Smooth muscle cell (in vitro differentiated cells): Measurements from ENCODE around the gene TLCD3A. TPM values are rescaled to one million over a fixed set of nuclear protein-coding genes. Genes with fewer than 3 reads are reported as not detected.

Experiments used
- DNase-seq: peaks from one replicate; lab custom pipeline; 2025; ENCODE audit not compliant: unreplicated experiment; lab: John Stamatoyannopoulos, UW
- H2AFZ ChIP-seq: fragments of 200-600 bp; sonication (generic); 2 replicates; pipeline ENCODE4 v1.6.0; 2016; ENCODE audit warnings: antibody characterized with exemption, low read depth, mild to moderate bottlenecking
- H3F3A ChIP-seq: fragments of 200-600 bp; sonication (generic); 2 replicates; pipeline ENCODE4 v1.6.0; 2017; ENCODE audit warnings: antibody characterized with exemption, low read depth
- H3K27ac ChIP-seq: fragments of 200-600 bp; sonication (generic); 2 replicates; pipeline ENCODE4 v1.5.1; 2016; ENCODE audit warnings: low read depth, mild to moderate bottlenecking
- H3K27me3 ChIP-seq: fragments of 200-600 bp; sonication (generic); 2 replicates; pipeline ENCODE4 v1.6.1; 2016; ENCODE audit warnings: low read depth, mild to moderate bottlenecking
- H3K36me3 ChIP-seq: fragments of 200-600 bp; sonication (generic); 2 replicates; pipeline ENCODE4 v1.5.1; 2016; ENCODE audit warnings: low read depth
- H3K4me1 ChIP-seq: fragments of 200-600 bp; sonication (generic); 2 replicates; pipeline ENCODE4 v1.5.1; 2016; ENCODE audit warnings: low read depth
- H3K4me2 ChIP-seq: fragments of 200-600 bp; sonication (generic); 2 replicates; pipeline ENCODE4 v1.6.0; 2016; ENCODE audit warnings: mild to moderate bottlenecking
- H3K4me3 ChIP-seq: fragments of 200-600 bp; sonication (generic); 2 replicates; pipeline ENCODE4 v1.5.1; 2016; ENCODE audit warnings: mild to moderate bottlenecking
- H3K79me2 ChIP-seq: fragments of 200-600 bp; sonication (generic); 2 replicates; pipeline ENCODE4 v1.6.0; 2016; ENCODE audit warnings: low read depth, mild to moderate bottlenecking
- H3K9ac ChIP-seq: fragments of 200-600 bp; sonication (generic); 2 replicates; pipeline ENCODE4 v1.6.0; 2016; ENCODE audit warnings: low read depth
- H3K9me3 ChIP-seq: fragments of 200-600 bp; sonication (generic); replicated peaks from 2 replicates; pipeline ENCODE4 v1.5.1; 2016; ENCODE audit warnings: low read depth
- H4K20me1 ChIP-seq: fragments of 200-600 bp; sonication (generic); 2 replicates; pipeline ENCODE4 v1.6.0; 2016; ENCODE audit warnings: low read depth
- CTCF ChIP-seq: fragments of 200-600 bp; sonication (generic); IDR thresholded peaks from 2 replicates; pipeline ENCODE4 v1.5.1; 2017; ENCODE audit warnings: borderline replicate concordance, mild to moderate bottlenecking, antibody characterized with exemption; ENCODE audit not compliant: insufficient read depth, poor library complexity, severe bottlenecking
- WGBS: methylation state at CpG from one replicate; pipeline ENCODE4 v1.1.7; 2016; ENCODE audit warnings: low lambda C conversion rate; 5-methylcytosine and 5-hydroxymethylcytosine counted together
- polyA plus RNA-seq: library from polyadenylated mRNA; unstranded; fragments of >200 nt; fragmentation: Nextera tagmentation; extraction: Ambion mirVana; gene quantifications from 2 replicates; pipeline ENCODE4 v1.2.1, GENCODE V29; 2016
- total RNA-seq: library from RNA; depleted of rRNA; stranded (reverse); fragments of >200 nt; gene quantifications from 2 replicates; pipeline ENCODE4 v1.2.3, GENCODE V29; 2014

The TLCD3A gene
- total and polyA plus RNA-seq, 2 experiments from 2014 or later = 21.9 to 23.0 TPM

DNA sequence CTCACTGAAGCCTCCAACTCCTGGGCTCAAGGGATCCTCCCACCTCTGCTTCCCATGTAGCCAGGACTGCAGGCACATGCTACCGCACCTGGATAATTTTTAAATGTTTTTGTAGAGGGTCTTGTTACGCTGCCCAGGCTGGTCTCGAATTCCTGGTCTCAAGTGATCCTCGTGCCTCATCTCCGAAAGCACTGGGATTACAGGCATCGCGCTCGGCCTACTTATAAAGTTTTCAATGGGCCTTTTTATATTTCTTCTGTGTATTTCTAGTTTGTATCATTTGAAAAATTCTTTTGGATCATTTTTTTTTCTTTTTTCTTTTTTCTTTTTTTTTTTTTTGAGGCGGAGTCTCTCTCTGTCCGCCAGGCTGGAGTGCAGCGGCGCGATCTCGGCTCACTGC, 7.3 kb upstream of the TLCD3A start:
- no peaks in the 10 kb centered on the region for H4K20me1 ChIP-seq
- 97% methylated on average over 14 of the region's 14 CpGs for WGBS
- no peak overlapping the region for H2AFZ ChIP-seq
- no peaks in the 10 kb centered on the region for H3K27me3 ChIP-seq
- no peak for DNase-seq
- no peak overlapping the region for H3K4me3 ChIP-seq
- no peak overlapping the region for H3K9ac ChIP-seq
- H3K36me3 ChIP-seq = no peaks in the 10 kb centered on the region
- no peak overlapping the region for H3K4me2 ChIP-seq
- TF ChIP-seq CTCF = no peak
- H3K27ac ChIP-seq = no peak overlapping the region
- peaks cover 10% of the 10 kb centered on the region for H3F3A ChIP-seq
- peaks cover 4% of the 10 kb centered on the region for H3K4me1 ChIP-seq
- no peaks in the 10 kb centered on the region for H3K9me3 ChIP-seq
- no peaks in the 10 kb centered on the region for H3K79me2 ChIP-seq

DNA sequence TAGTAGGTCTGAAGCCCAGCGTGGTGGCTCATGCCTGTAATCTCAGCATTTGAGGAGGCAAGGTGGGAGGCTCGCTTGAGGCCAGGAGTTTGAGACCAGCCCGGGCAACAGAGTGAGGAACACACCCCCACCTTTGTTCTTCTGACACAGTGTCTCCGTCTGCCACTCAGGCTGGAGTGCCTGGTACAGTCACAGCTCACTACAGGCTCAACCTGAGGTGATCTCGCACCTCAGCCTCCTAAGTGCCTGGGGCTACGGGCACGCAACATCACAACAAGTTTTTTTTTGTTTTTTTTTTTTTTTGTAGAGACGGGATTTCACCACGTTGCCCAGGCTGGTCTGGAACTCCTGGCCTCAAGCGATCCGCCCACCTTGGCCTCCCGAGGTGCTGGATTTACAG, 6.7 kb upstream of the TLCD3A start:
- TF ChIP-seq CTCF = no peak
- DNase-seq = no peak
- Histone ChIP-seq H3K27me3 (no peaks in the 10 kb centered on the region), H3F3A (peaks cover 12% of the 10 kb centered on the region), H3K4me1 (peaks cover 4% of the 10 kb centered on the region), H2AFZ (no peak overlapping the region), H3K79me2 (no peaks in the 10 kb centered on the region), H3K4me3 (no peak overlapping the region), H3K27ac (no peak overlapping the region), H3K4me2 (no peak overlapping the region), H4K20me1 (no peaks in the 10 kb centered on the region), H3K9ac (no peak overlapping the region), H3K9me3 (no peaks in the 10 kb centered on the region), H3K36me3 (no peaks in the 10 kb centered on the region)
- WGBS = 72% methylated on average over 12 of the region's 12 CpGs

DNA sequence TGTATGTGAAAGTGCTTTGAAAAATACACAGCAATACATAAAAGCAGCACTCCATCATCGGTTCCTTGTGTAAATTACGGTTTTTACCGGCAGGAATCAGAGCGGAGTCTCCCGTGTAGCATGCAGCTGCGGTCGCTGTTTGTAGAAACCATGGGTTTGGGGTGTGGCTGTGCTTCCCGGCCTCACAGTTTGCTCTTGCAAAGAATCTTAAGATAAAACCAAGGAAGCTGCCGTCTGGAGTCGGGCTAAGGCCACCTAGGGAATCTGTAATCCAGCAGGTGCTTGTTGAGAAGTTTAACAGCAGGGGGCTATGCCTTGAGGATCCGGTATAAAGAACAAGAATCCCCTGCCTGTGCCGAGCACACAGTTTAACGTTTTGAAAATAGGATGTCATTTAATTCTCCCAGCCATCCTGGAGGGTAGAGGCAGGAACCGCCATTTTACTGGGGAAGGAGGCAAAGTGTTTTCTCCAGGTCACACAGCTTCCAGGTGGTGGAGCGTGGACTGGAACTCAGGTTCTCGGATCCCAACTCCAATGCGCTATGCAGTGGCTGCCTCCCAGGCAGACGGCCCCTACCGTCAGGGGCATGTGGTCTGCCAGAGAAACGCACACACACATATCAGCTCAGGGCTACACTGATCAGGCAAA, 6.0 kb upstream of the TLCD3A start:
- no peak overlapping the region for H2AFZ ChIP-seq

More for the DNA sequence above, 6.0 kb upstream of the TLCD3A start:
- Histone ChIP-seq H4K20me1 (no peaks in the 10 kb centered on the region), H3K27ac (no peak overlapping the region), H3F3A (peaks cover 6% of the 10 kb centered on the region), H3K79me2 (no peaks in the 10 kb centered on the region), H3K4me3 (no peak overlapping the region), H3K9ac (no peak overlapping the region), H3K27me3 (no peaks in the 10 kb centered on the region), H3K36me3 (no peaks in the 10 kb centered on the region), H3K4me1 (peaks cover 4% of the 10 kb centered on the region), H3K9me3 (no peaks in the 10 kb centered on the region), H3K4me2 (no peak overlapping the region)
- 57% methylated on average over 20 of the region's 20 CpGs for WGBS
- TF ChIP-seq CTCF = no peak
- no peak for DNase-seq
